LNCAP (cell line): ENCODE results near the gene ZFAND2A.

Source experiments
- CTCF ChIP-seq: fragments of 450-650 bp; IDR thresholded peaks from 2 replicates; pipeline ENCODE4 v1.5.1; 2017; ENCODE audit warnings: mild to moderate bottlenecking

ZFAND2A gene

GRCh38 chr7:1170741-1171501, 10.9 kb upstream of the ZFAND2A start:
- TF ChIP-seq CTCF = no peak

GRCh38 chr7:1169409-1170368, 9.7 kb upstream of the ZFAND2A start:
- peak; percentile 78 for TF ChIP-seq CTCF

GRCh38 chr7:1168422-1168821, 8.4 kb upstream of the ZFAND2A start:
- TF ChIP-seq CTCF = no peak

- no peak for TF ChIP-seq CTCF
These were observed 4.4 kb upstream of the ZFAND2A start for GRCh38 chr7:1164436-1164835.

GRCh38 chr7:1163121-1163520, 3.1 kb upstream of the ZFAND2A start:
- TF ChIP-seq CTCF = no peak

- TF ChIP-seq CTCF = no peak
These were observed 650 bp upstream of the ZFAND2A start for GRCh38 chr7:1160670-1161021.

- no peak for TF ChIP-seq CTCF
These were observed 1.5 kb downstream of the ZFAND2A start for GRCh38 chr7:1158203-1159126.
